Uterus (tissue), 4 donors: ENCODE measurements around the gene TCN2. TPM values are rescaled to one million over a fixed set of nuclear protein-coding genes. Genes with fewer than 3 reads are reported as not detected.

Experiments
- DNase-seq, 2 donors: peaks; one replicate each; pipeline ENCODE4 v3.0.0-alpha.2; 2019 to 2020
- H3K27ac ChIP-seq, 2 donors: fragments of 200-600 bp; sonication (generic); 1 replicate in 1 of 2; 2 replicates in 1 of 2; pipeline ENCODE4 v1.5.1; 2016 to 2018
- H3K27me3 ChIP-seq, 2 donors: fragments of 200-600 bp; sonication (generic); one replicate each; pipeline ENCODE4 v1.5.1; 2018 to 2019; ENCODE audit warnings: control low read depth in 1 of 2
- H3K36me3 ChIP-seq, 2 donors: fragments of 200-600 bp; sonication (generic); one replicate each; pipeline ENCODE4 v1.5.1; 2019; ENCODE audit warnings: control low read depth in 1 of 2
- H3K4me1 ChIP-seq, 2 donors: fragments of 200-600 bp; sonication (generic); one replicate each; pipeline ENCODE4 v1.5.1; 2018 to 2019; ENCODE audit warnings: control low read depth in 1 of 2
- H3K4me3 ChIP-seq, 2 donors: fragments of 200-600 bp; sonication (generic); 1 replicate in 1 of 2; 2 replicates in 1 of 2; pipeline ENCODE4 v1.5.1; 2018 to 2019; ENCODE audit warnings: mild to moderate bottlenecking in 1 of 2
- H3K9me3 ChIP-seq, 2 donors: fragments of 200-600 bp; sonication (generic); one replicate each; pipeline ENCODE4 v1.5.1; 2019; ENCODE audit warnings: control low read depth in 1 of 2
- POLR2A ChIP-seq, 2 donors: fragments of 450-650 bp; IDR thresholded peaks; one replicate each; pipeline ENCODE4 v1.6.1; 2016; ENCODE audit warnings: antibody characterized with exemption in 2 of 2, mild to moderate bottlenecking in 1 of 2, moderate library complexity in 1 of 2
- intact Hi-C: fragments of 100-400 bp; cut with DNase I; formaldehyde crosslinking; loops from one replicate; pipeline ENCODE4 v1.15.1; 2023; ENCODE audit warnings: low total_unique reads
- total RNA-seq, 4 donors: library from RNA; depleted of rRNA in 3 of 4; stranded (reverse); fragments of >200 nt in 3 of 4; gene quantifications; one replicate each; pipeline versions ENCODE4 v1.1.0 to v1.2.4, GENCODE V29; 2014 to 2023
- TF ChIP-seq, protein P1 (sequence below), 4 experiments: fragments of 200-600 bp in 2 of 4; fragments of 450-650 bp in 2 of 4; sonication (generic) in 2 of 4; IDR thresholded peaks; one replicate each; pipeline ENCODE4 v1.5.1; 2016 to 2019; ENCODE audit warnings: antibody characterized with exemption in 4 of 4, mild to moderate bottlenecking in 2 of 4, moderate library complexity in 1 of 4
- donor health status: DM: yes; HTN: yes; CAD: no.

Gene TCN2
- total RNA-seq, 4 donors from 2014 or later: 21.8 to 44.5 (median 30.3) TPM

DNA sequence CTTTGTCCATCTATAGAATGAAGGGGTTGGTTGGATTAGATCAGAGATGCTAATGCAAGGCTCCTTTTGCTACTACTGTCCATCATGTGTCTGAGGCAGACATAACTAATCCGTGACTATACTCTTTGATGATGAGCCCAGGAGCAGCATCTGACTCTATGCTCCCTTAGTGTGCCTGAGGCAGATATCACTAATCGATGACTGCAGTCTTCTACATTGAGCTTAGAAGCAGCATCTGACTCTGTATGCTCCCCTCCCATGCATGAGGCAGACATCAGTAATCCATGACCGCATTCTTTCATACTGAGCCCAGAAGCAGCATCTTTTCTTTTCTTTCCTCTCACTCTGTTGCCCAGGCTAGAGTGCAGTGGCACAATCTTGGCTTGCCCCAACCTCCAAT, 4.2 kb downstream of the TCN2 start:
- DNase-seq: no peak
- intact Hi-C loops: no loop called here
- no peaks in the 10 kb centered on the region for H3K36me3 ChIP-seq

DNA sequence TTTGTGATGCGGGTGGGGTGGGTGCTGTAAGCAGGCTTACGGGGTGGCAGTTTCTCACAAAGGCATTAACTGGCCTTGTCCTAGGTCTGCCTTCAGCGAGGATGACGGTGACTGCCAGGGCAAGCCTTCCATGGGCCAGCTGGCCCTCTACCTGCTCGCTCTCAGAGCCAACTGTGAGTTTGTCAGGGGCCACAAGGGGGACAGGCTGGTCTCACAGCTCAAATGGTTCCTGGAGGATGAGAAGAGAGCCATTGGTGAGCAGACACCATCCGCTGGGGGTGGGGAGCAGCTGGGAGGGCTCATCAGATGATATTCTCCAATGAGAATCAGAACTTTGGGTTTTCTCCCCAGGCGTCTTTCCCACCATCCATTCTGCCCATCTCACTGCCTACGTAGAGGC, 5.8 kb downstream of the TCN2 start:
- Histone ChIP-seq H3K4me3 (no peak overlapping the region), H3K9me3 (no peaks in the 10 kb centered on the region), H3K27ac (no peak overlapping the region), H3K27me3 (no peaks in the 10 kb centered on the region), H3K4me1 (peaks cover 0 to 14% of the 10 kb centered on the region in 2 donors), H3K36me3 (no peaks in the 10 kb centered on the region)
- DNase-seq: no peak
- intact Hi-C loops: no loop called here
- TF ChIP-seq, protein P1, sequence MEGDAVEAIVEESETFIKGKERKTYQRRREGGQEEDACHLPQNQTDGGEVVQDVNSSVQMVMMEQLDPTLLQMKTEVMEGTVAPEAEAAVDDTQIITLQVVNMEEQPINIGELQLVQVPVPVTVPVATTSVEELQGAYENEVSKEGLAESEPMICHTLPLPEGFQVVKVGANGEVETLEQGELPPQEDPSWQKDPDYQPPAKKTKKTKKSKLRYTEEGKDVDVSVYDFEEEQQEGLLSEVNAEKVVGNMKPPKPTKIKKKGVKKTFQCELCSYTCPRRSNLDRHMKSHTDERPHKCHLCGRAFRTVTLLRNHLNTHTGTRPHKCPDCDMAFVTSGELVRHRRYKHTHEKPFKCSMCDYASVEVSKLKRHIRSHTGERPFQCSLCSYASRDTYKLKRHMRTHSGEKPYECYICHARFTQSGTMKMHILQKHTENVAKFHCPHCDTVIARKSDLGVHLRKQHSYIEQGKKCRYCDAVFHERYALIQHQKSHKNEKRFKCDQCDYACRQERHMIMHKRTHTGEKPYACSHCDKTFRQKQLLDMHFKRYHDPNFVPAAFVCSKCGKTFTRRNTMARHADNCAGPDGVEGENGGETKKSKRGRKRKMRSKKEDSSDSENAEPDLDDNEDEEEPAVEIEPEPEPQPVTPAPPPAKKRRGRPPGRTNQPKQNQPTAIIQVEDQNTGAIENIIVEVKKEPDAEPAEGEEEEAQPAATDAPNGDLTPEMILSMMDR (IDR thresholded peaks at IDR 0.05): no peak
- no peak for TF ChIP-seq POLR2A (IDR thresholded peaks at IDR 0.05)

More for the DNA sequence above, 4.2 kb downstream of the TCN2 start:
- Histone ChIP-seq H3K9me3 (no peaks in the 10 kb centered on the region), H3K4me3 (no peak overlapping the region), H3K4me1 (peaks cover 0 to 14% of the 10 kb centered on the region in 2 donors), H3K27me3 (no peaks in the 10 kb centered on the region), H3K27ac (no peak overlapping the region)
- TF ChIP-seq, protein P1 (IDR thresholded peaks at IDR 0.05): no peak
- TF ChIP-seq POLR2A (IDR thresholded peaks at IDR 0.05): no peak

DNA sequence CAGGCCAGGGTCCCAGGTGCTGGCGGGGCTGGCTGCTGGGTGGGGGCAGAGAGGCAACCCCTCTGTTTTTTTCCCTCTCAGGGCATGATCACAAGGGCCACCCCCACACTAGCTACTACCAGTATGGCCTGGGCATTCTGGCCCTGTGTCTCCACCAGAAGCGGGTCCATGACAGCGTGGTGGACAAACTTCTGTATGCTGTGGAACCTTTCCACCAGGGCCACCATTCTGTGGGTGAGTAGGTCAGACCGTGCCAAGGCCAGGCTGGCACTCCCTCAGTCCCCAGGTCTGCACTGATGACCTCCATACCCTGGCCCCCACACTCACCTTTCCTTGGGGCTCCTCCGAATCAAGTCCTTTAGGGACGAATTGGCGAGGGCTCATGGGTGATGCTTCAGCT, 7.3 kb downstream of the TCN2 start:
- Histone ChIP-seq H3K27me3 (no peaks in the 10 kb centered on the region), H3K4me1 (peaks cover 0 to 3% of the 10 kb centered on the region in 2 donors), H3K9me3 (no peaks in the 10 kb centered on the region), H3K36me3 (no peaks in the 10 kb centered on the region), H3K4me3 (no peak overlapping the region), H3K27ac (no peak overlapping the region)
- intact Hi-C loops: no loop called here
- TF ChIP-seq POLR2A (IDR thresholded peaks at IDR 0.05): no peak
- TF ChIP-seq, protein P1 (IDR thresholded peaks at IDR 0.05): no peak
- no peak for DNase-seq

DNA sequence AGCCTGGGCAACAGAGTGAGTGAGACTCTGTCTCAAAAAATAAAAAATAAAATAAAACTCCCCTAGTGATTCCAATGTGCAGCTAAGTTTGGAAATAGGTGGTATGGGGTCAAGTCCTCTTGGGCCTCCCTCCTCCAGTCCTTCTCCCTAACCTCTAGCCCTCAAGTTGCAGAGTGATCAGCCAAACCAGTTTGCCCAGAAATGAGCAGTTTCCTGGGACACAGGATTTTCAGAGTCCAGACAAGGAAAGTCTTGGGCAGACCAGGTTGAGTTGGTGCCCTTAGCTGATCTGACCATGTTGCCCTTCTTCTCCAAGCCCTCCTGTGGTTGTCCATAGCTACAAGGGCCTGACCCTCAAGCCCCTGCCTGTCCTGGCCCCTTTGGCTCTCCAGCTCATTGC, 7.9 kb downstream of the TCN2 start:
- intact Hi-C loops: no loop called here
- H3K4me3 ChIP-seq: no peak overlapping the region
- no peaks in the 10 kb centered on the region for H3K4me1 ChIP-seq
- TF ChIP-seq, protein P1 (IDR thresholded peaks at IDR 0.05): no peak
- TF ChIP-seq POLR2A (IDR thresholded peaks at IDR 0.05): no peak
- H3K36me3 ChIP-seq: no peaks in the 10 kb centered on the region
- no peak for DNase-seq
- no peak overlapping the region for H3K27ac ChIP-seq
- H3K27me3 ChIP-seq: no peaks in the 10 kb centered on the region
- no peaks in the 10 kb centered on the region for H3K9me3 ChIP-seq

GRCh38 chr22:30615543-30615954, 8.6 kb downstream of the TCN2 start:
- no peak overlapping the region for H3K4me3 ChIP-seq
- no peak overlapping the region for H3K27ac ChIP-seq
- no peaks in the 10 kb centered on the region for H3K36me3 ChIP-seq
- TF ChIP-seq, protein P1 (IDR thresholded peaks at IDR 0.05): no peak
- TF ChIP-seq POLR2A (IDR thresholded peaks at IDR 0.05): no peak
- intact Hi-C loops: no loop called here
- DNase-seq: no peak
- no peaks in the 10 kb centered on the region for H3K4me1 ChIP-seq
- no peaks in the 10 kb centered on the region for H3K9me3 ChIP-seq
- no peaks in the 10 kb centered on the region for H3K27me3 ChIP-seq
